GM13976 (cell line): ENCODE data around the gene XCR1.
A peak's percentile ranks its signal among the peaks of the same experiment; 100 is the strongest.
"Not testable (repeated sequence)": the region's sequence is repeated elsewhere in the genome, so short reads cannot be mapped to it uniquely, and the experiment has no call there.

Source experiments
- DNase-seq: peaks from one replicate; pipeline ENCODE4 v3.0.0; 2012; ENCODE audit warnings: low spot score
- in situ Hi-C: fragments of 300-500 bp; cut with MboI; formaldehyde crosslinking; loops from one replicate; pipeline ENCODE4 v1.12.0; 2022; ENCODE audit warnings: low sequenced_read_pairs, mixed read lengths, inconsistent platforms; ENCODE audit not compliant: unreplicated experiment
- TF ChIP-seq, protein P1 (sequence below): IDR thresholded peaks from 2 replicates; pipeline ENCODE4 v1.5.1; 2012; ENCODE audit warnings: borderline replicate concordance, mild to moderate bottlenecking; ENCODE audit not compliant: insufficient read depth; ENCODE audit errors: extremely low read depth, missing control alignments, control extremely low read depth

The XCR1 gene

GRCh38 chr3:46006238-46007032 lies 20.8 kb downstream of the XCR1 start:
- in situ Hi-C loops, result no loop called here
- no peak for DNase-seq
- TF ChIP-seq, protein P1, sequence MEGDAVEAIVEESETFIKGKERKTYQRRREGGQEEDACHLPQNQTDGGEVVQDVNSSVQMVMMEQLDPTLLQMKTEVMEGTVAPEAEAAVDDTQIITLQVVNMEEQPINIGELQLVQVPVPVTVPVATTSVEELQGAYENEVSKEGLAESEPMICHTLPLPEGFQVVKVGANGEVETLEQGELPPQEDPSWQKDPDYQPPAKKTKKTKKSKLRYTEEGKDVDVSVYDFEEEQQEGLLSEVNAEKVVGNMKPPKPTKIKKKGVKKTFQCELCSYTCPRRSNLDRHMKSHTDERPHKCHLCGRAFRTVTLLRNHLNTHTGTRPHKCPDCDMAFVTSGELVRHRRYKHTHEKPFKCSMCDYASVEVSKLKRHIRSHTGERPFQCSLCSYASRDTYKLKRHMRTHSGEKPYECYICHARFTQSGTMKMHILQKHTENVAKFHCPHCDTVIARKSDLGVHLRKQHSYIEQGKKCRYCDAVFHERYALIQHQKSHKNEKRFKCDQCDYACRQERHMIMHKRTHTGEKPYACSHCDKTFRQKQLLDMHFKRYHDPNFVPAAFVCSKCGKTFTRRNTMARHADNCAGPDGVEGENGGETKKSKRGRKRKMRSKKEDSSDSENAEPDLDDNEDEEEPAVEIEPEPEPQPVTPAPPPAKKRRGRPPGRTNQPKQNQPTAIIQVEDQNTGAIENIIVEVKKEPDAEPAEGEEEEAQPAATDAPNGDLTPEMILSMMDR, result no peak

GRCh38 chr3:46003706-46004105 lies 23.6 kb downstream of the XCR1 start:
- in situ Hi-C loops, DNase-seq: not testable (repeated sequence)

DNA sequence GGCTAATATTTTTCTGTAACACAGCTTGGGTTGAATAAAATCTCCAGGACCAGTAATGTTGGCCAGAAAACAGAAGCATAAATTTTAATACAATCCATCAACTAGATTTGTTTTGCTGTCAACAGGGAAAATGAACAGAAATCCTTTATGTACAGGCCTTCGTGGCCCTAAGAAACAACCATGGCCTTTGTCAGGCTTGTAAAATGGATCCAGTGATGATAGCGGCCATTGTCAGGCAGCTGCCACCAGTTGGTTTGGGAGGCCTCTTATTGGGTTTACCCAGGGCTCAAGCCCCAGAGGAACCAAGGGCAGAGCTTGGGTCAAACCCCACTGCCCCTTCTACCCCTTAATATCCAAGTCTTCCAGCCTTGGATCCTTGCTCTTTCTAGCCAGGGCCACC lies 26.1 kb downstream of the XCR1 start:
- in situ Hi-C loops, result no loop called here
- TF ChIP-seq, protein P1, result no peak
- no peak for DNase-seq

- TF ChIP-seq, protein P1, result no peak
- in situ Hi-C loops, result no loop called here
- no peak for DNase-seq
Observed at GRCh38 chr3:45997942-45998341, 29.3 kb downstream of the XCR1 start.

DNA sequence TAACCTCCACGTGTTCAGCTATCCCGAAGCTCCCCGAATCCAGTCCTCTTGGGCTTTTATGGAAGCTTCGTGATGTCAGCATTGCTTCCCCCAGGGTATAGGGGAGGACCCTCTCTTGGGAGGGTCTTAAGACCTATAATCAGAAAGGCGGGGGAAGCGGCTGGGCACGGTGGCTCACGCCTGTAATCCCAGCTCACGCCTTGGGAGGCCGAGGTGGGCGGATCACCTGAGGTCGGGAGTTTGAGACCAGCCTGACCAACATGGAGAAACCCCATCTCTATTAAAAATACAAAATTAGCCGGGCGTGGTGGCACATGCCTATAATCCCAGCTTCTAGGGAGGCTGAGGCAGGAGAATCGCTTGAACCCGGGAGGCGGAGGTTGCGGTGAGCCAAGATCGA lies 29.8 kb downstream of the XCR1 start:
- in situ Hi-C loops, DNase-seq: not testable (repeated sequence)

DNA sequence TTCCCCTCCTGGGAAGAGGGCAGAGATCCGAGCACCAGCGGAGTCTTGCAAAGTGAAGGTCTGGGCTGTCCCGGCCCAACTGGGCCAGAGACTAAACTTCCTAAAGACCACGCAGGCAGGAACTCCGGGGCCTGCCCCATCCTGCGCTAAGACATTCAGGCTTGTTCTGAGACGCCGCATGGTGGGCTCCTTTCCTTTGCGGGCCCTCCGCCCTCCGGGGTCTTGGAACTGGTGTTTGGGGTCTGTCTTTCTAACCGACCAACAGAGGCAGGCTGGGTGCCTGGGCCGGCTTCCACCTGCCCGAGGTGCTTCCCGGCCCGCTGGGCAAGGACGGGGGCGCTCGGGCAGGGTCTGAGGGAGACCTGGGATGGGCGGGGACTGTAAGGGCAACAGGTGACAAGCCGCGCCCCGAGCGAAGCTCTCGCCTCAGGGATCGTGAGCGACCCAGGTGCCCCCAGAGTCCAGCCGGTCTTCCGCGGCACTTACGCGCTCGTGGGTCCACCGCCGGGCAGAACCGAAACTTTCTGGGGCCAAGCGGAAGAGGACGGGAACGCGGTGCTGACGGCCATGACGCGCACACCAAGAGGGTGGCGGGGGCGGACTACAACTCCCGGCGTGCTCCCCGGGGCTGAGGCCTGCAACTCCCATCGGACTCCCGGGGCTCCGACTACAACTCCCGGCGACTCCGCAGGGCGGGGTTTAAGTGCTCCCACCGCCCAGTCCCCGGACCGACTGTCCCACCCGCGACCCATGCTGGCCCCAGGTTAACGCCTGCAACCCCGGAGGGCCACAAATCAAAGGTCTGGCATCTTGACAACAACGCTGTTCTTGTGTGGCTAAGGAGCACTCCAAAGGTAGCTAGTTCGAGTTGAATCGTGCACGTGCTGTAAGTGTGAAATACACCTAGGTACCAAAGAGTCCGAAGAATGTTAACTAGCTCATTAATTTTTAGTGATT lies 31.8 kb downstream of the XCR1 start, which contains the start of gene FYCO1:
Gene FYCO1, minus strand, starts transcription at position 589 of the 957 bp plus-strand sequence. CDS start 10,914 bp downstream, outside the sequence.
- DNase-seq, result peak; percentile 97
- TF ChIP-seq, protein P1, result no peak
- in situ Hi-C loops, result no loop called here

GRCh38 chr3:45994419-45995235 lies 32.7 kb downstream of the XCR1 start:
- DNase-seq, result peak; percentile 77
- in situ Hi-C loops, result no loop called here
- TF ChIP-seq, protein P1, result no peak
